Sigmoid colon (tissue), 7 donors: ENCODE data around the gene CUL9. TPM values are rescaled to one million over a fixed set of nuclear protein-coding genes. Genes with fewer than 3 reads are reported as not detected.
A peak's percentile ranks its signal among the peaks of the same experiment; 100 is the strongest.

Experiments used
- DNase-seq: peaks from one replicate; pipeline ENCODE4 v3.0.0-alpha.2; 2019
- H3K27ac ChIP-seq, 4 donors: fragments of 200-600 bp; sonication (generic); one replicate each; pipeline ENCODE4 v1.5.1; 2016 to 2019; ENCODE audit warnings: mild to moderate bottlenecking in 1 of 4
- H3K27me3 ChIP-seq, 3 donors: fragments of 200-600 bp; sonication (generic); one replicate each; pipeline ENCODE4 v1.5.1; 2019; ENCODE audit warnings: mild to moderate bottlenecking in 1 of 3
- H3K36me3 ChIP-seq, 4 donors: fragments of 200-600 bp; sonication (generic); one replicate each; pipeline ENCODE4 v1.5.1; 2016 to 2019
- H3K4me1 ChIP-seq, 4 donors: fragments of 200-600 bp; sonication (generic); one replicate each; pipeline ENCODE4 v1.5.1; 2017 to 2019
- H3K4me3 ChIP-seq, 4 donors: fragments of 200-600 bp; sonication (generic); one replicate each; pipeline ENCODE4 v1.5.1; 2017 to 2019; ENCODE audit warnings: mild to moderate bottlenecking in 2 of 4, moderate library complexity in 1 of 4
- H3K9me3 ChIP-seq, 4 donors: fragments of 200-600 bp in 3 of 4; sonication (generic) in 3 of 4; one replicate each; pipeline versions ENCODE4 v1.5.1 to v1.6.1; 2013 to 2019
- CTCF ChIP-seq, 4 experiments: fragments of 450-650 bp in 3 of 4; fragments of 200-600 bp in 1 of 4; IDR thresholded peaks; one replicate each; pipeline ENCODE4 v1.5.1; 2016 to 2019; ENCODE audit warnings: antibody characterized with exemption in 4 of 4, mild to moderate bottlenecking in 3 of 4, moderate library complexity in 2 of 4
- EP300 ChIP-seq, 4 donors: sonication (generic); formaldehyde crosslinking; IDR thresholded peaks; one replicate each; pipeline ENCODE4 v1.6.1; 2017; ENCODE audit warnings: antibody characterized with exemption in 4 of 4
- POLR2A ChIP-seq, 2 donors: fragments of 450-650 bp; IDR thresholded peaks; one replicate each; pipeline ENCODE4 v1.6.1; 2016; ENCODE audit warnings: antibody characterized with exemption in 2 of 2, mild to moderate bottlenecking in 2 of 2, moderate library complexity in 2 of 2
- POLR2AphosphoS5 ChIP-seq, 4 donors: sonication (generic); formaldehyde crosslinking; IDR thresholded peaks; one replicate each; pipeline ENCODE4 v1.6.1; 2017; ENCODE audit warnings: antibody characterized with exemption in 4 of 4
- WGBS, 2 donors: extraction: QIAGEN DNeasy Blood & Tissue Kit; methylation state at CpG; one replicate each; pipeline ENCODE4 v1.1.7; 2013; 5-methylcytosine and 5-hydroxymethylcytosine counted together
- intact Hi-C: fragments of 100-400 bp; cut with DNase I; formaldehyde crosslinking; loops from one replicate; pipeline ENCODE4 v1.15.1; 2023
- polyA plus RNA-seq, 3 donors: library from polyadenylated mRNA; stranded (reverse); fragments of 200-250 nt; gene quantifications; one replicate each; pipeline ENCODE4 v1.2.3, GENCODE V29; 2013
- total RNA-seq, 4 donors: library from RNA; depleted of rRNA; stranded (reverse); fragments of >200 nt; gene quantifications; one replicate each; pipeline ENCODE4 v1.1.0, GENCODE V29; 2016
- donor health status: healthy with polysubstance abuse.
- donor health status: Bipolar disorder and iron deficiency.
- donor health status: healthy.

Gene CUL9
- total and polyA plus RNA-seq, 7 donors: 5.1 to 49.6 (median 28.2) TPM

DNA sequence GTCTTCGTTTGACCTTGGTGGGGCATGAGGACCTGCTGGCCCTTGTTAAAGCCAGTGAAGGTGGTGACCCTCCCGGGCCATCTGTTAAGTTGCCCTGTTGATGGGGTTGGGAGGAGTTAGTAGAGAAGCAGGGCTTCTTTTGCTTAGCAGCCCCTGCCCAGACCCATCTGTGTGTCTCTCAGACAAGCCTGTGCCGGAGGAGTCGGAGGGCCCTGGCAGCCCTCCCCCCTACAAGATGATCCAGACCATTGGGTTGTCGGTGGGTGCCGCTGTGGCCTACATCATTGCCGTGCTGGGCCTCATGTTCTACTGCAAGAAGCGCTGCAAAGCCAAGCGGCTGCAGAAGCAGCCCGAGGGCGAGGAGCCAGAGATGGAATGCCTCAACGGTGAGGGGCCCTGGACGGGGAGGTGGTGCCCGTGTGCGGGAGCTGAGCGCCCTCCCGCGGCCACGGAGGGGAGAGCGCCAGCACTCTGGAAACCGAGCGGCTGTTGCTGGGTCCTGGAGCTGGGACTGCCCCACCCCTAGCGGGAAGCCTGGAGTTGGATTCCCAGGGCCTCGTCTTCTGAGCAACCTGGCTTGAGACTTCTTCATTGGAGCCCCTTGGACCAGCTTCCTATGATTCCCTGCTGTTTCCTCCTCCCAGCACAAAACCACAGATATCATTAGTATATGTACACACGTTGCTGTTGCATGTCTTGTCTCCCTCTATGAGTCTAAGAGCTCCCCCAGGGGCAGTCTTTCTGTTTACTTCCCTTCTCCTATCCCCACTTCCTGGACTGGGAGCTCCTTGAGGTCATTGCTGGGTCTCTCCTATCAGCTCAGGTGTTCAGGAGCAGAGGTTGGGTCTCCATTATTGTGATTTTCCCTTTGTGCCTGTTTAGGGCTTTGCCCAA, 38.5 kb upstream of the CUL9 start:
- TF ChIP-seq CTCF (IDR thresholded peaks at IDR 0.05) (peak; percentile 90 to 93 (median 92)), POLR2AphosphoS5 (IDR thresholded peaks at IDR 0.05) (peak in 2 of 4 donors; percentile 16 to 57), EP300 (IDR thresholded peaks at IDR 0.05) (no peak), POLR2A (IDR thresholded peaks at IDR 0.05) (no peak)
- H3K4me1 ChIP-seq: peaks cover 0 to 13% (median 11%) of the 10 kb centered on the region in 4 donors
- H3K27me3 ChIP-seq: no peaks in the 10 kb centered on the region
- no peaks in the 10 kb centered on the region for H3K9me3 ChIP-seq
- no peaks in the 10 kb centered on the region for H3K36me3 ChIP-seq
- DNase-seq: peak; percentile 97
- 20 to 21% methylated on average over 25 of the region's 25 CpGs for WGBS, 2 donors
- no peak overlapping the region for H3K4me3 ChIP-seq
- H3K27ac ChIP-seq: peak overlapping the region; percentile 8 to 63 (median 58)
- intact Hi-C loops: loop anchor here (1.0 to 5.0 kb wide), 3 partner anchors 91 to 242 kb away; partner anchors contain the start of genes CUL7 and MEA1

- Histone ChIP-seq H3K36me3 (no peaks in the 10 kb centered on the region), H3K4me3 (no peak overlapping the region), H3K27me3 (no peaks in the 10 kb centered on the region), H3K4me1 (peaks cover 0 to 13% (median 11%) of the 10 kb centered on the region in 4 donors), H3K27ac (no peak overlapping the region), H3K9me3 (no peaks in the 10 kb centered on the region)
- 74 to 82% methylated on average over 6 of the region's 6 CpGs for whole genome bisulfite sequencing, 2 donors
- no peak for TF ChIP-seq EP300 (IDR thresholded peaks at IDR 0.05)
- no peak for TF ChIP-seq POLR2A (IDR thresholded peaks at IDR 0.05)
- TF ChIP-seq CTCF (IDR thresholded peaks at IDR 0.05): no peak
- TF ChIP-seq POLR2AphosphoS5 (IDR thresholded peaks at IDR 0.05): no peak
- no peak for DNase-seq
- intact Hi-C loops: loop anchor here (5.0 kb wide), 1 partner anchor 93 kb away; the partner anchor contains the start of gene CUL7
Measured at GRCh38 chr6:43144879-43145278, 37.1 kb upstream of the CUL9 start.

DNA sequence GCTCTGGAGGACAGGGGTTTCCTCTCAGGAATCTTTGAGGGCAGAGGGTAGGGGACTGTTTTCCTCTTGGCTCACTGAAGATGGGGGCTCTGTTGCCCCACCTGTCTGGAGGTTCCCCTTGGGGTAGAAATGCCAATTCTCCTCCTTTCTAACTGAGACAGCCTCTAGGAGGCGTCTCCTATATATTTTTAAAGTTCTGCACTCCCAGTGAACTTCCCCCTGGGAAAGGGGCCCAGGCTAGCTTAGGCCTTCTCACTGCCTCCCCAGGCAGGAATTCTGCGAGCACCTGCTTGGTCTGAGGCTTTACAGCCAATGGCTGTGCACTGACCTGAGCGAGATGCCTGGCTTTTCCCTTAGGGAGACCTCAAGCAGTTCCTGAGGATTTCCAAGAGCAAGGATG, 35.7 kb upstream of the CUL9 start:
- no peaks in the 10 kb centered on the region for H3K36me3 ChIP-seq
- no peak overlapping the region for H3K27ac ChIP-seq
- no peaks in the 10 kb centered on the region for H3K9me3 ChIP-seq
- no peak overlapping the region for H3K4me3 ChIP-seq
- intact Hi-C loops: no loop called here
- DNase-seq: no peak
- H3K4me1 ChIP-seq: peaks cover 0 to 13% (median 11%) of the 10 kb centered on the region in 4 donors
- TF ChIP-seq POLR2A (IDR thresholded peaks at IDR 0.05) (no peak), POLR2AphosphoS5 (IDR thresholded peaks at IDR 0.05) (no peak), EP300 (IDR thresholded peaks at IDR 0.05) (no peak), CTCF (IDR thresholded peaks at IDR 0.05) (no peak)
- 87 to 89% methylated on average over 3 of the region's 3 CpGs for WGBS, 2 donors
- H3K27me3 ChIP-seq: no peaks in the 10 kb centered on the region

- intact Hi-C loops: no loop called here
- no peaks in the 10 kb centered on the region for H3K27me3 ChIP-seq
- H3K9me3 ChIP-seq: no peaks in the 10 kb centered on the region
Measured at GRCh38 chr6:43146709-43147688, 35.0 kb upstream of the CUL9 start.

More at GRCh38 chr6:43146709-43147688, 35.0 kb upstream of the CUL9 start:
- Histone ChIP-seq H3K4me3 (no peak overlapping the region), H3K36me3 (no peaks in the 10 kb centered on the region), H3K4me1 (peaks cover 0 to 13% (median 11%) of the 10 kb centered on the region in 4 donors), H3K27ac (no peak overlapping the region)
- TF ChIP-seq EP300 (IDR thresholded peaks at IDR 0.05) (no peak), CTCF (IDR thresholded peaks at IDR 0.05) (no peak), POLR2AphosphoS5 (IDR thresholded peaks at IDR 0.05) (no peak), POLR2A (IDR thresholded peaks at IDR 0.05) (no peak)
- DNase-seq: no peak
- 93 to 95% methylated on average over 8 of the region's 8 CpGs for WGBS, 2 donors
